Body of pancreas (tissue), 4 donors: ENCODE data around the gene TBCE.

Experiments used
- POLR2A ChIP-seq, 3 donors: fragments of 450-650 bp; IDR thresholded peaks; one replicate each; pipeline ENCODE4 v1.6.1; 2016; ENCODE audit warnings: antibody characterized with exemption in 3 of 3, mild to moderate bottlenecking in 2 of 3
- TF ChIP-seq, protein P1 (sequence below), 7 experiments: fragments of 450-650 bp in 4 of 7; fragments of 200-600 bp in 3 of 7; sonication (generic) in 3 of 7; IDR thresholded peaks; one replicate each; pipeline ENCODE4 v1.5.1; 2016 to 2019; ENCODE audit warnings: antibody characterized with exemption in 7 of 7

DNA sequence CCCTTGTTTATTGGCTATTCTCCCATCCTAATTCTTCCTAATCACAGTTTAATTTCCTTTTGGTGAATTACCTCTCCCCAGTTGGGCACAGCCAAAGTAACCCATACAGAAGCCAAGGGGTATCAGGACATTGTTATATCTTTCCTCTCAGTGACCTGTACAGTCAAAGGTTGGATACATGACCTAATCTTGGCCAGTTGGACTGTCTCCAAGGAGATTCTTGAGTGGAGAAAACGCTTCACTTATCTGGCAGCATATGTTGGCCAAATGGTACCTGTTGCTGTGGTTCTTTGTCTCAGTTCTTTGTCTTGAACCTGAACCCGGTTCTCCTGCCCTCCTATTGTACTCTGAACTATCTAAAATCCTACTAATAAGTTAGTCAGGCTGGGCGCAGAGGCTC lies 15.3 kb upstream of the TBCE start:
- no peak for TF ChIP-seq POLR2A (IDR thresholded peaks at IDR 0.05)
- TF ChIP-seq, protein P1, sequence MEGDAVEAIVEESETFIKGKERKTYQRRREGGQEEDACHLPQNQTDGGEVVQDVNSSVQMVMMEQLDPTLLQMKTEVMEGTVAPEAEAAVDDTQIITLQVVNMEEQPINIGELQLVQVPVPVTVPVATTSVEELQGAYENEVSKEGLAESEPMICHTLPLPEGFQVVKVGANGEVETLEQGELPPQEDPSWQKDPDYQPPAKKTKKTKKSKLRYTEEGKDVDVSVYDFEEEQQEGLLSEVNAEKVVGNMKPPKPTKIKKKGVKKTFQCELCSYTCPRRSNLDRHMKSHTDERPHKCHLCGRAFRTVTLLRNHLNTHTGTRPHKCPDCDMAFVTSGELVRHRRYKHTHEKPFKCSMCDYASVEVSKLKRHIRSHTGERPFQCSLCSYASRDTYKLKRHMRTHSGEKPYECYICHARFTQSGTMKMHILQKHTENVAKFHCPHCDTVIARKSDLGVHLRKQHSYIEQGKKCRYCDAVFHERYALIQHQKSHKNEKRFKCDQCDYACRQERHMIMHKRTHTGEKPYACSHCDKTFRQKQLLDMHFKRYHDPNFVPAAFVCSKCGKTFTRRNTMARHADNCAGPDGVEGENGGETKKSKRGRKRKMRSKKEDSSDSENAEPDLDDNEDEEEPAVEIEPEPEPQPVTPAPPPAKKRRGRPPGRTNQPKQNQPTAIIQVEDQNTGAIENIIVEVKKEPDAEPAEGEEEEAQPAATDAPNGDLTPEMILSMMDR (IDR thresholded peaks at IDR 0.05): no peak
